DND-41 (cell line): ENCODE results near the gene VEGFA.

ENCODE experiments used
- ATAC-seq: fragments of 200-7000 bp; cut with Tn5 transposase; 3 replicates; pipeline ENCODE4 v1.9.1; 2021; ENCODE audit warnings: low read depth; ENCODE audit not compliant: insufficient read depth
- DNase-seq: peaks from one replicate; pipeline ENCODE4 v3.0.0-alpha.2; 2020
- H2AFZ ChIP-seq: 2 replicates; pipeline ENCODE4 v1.6.0; 2012; ENCODE audit warnings: low read depth, low read length
- H3K27ac ChIP-seq: 2 replicates; pipeline ENCODE4 v1.5.1; 2012; ENCODE audit warnings: low read length, inconsistent platforms
- H3K27me3 ChIP-seq: fragments of 200-600 bp; sonication (generic); 2 replicates; pipeline ENCODE4 v1.6.0; 2012; ENCODE audit warnings: low read length, mild to moderate bottlenecking, inconsistent platforms; ENCODE audit not compliant: insufficient read depth, poor library complexity
- H3K36me3 ChIP-seq: 2 replicates; pipeline ENCODE4 v1.5.1; 2012; ENCODE audit warnings: low read length, inconsistent platforms; ENCODE audit not compliant: insufficient read depth
- H3K4me1 ChIP-seq: 2 replicates; pipeline ENCODE4 v1.5.1; 2012; ENCODE audit warnings: mild to moderate bottlenecking, low read length; ENCODE audit not compliant: insufficient read depth
- H3K4me2 ChIP-seq: 2 replicates; pipeline ENCODE4 v1.6.0; 2012; ENCODE audit warnings: mild to moderate bottlenecking, moderate library complexity, low read length, inconsistent platforms; ENCODE audit not compliant: insufficient read depth
- H3K4me3 ChIP-seq, 2 experiments: fragments of 200-600 bp in 1 of 2; shearing (Covaris generic) in 1 of 2; 2 replicates each; pipeline ENCODE4 v1.5.1; 2012 to 2016; ENCODE audit warnings: inconsistent platforms in 2 of 2, low read length in 2 of 2, mild to moderate bottlenecking in 2 of 2, low read depth in 1 of 2, moderate library complexity in 1 of 2
- H3K79me2 ChIP-seq: 2 replicates; pipeline ENCODE4 v1.6.0; 2012; ENCODE audit warnings: low read length, inconsistent platforms; ENCODE audit not compliant: insufficient read depth
- H3K9ac ChIP-seq: 2 replicates; pipeline ENCODE4 v1.6.0; 2012; ENCODE audit warnings: low read depth, mild to moderate bottlenecking, inconsistent platforms, low read length, moderate library complexity
- H3K9me3 ChIP-seq: 2 replicates; pipeline ENCODE4 v1.5.1; 2012; ENCODE audit warnings: low read length, moderate library complexity, mild to moderate bottlenecking, inconsistent platforms; ENCODE audit not compliant: insufficient read depth, severe bottlenecking
- H4K20me1 ChIP-seq: 2 replicates; pipeline ENCODE4 v1.6.0; 2012; ENCODE audit warnings: low read length; ENCODE audit not compliant: insufficient read depth
- CTCF ChIP-seq: IDR thresholded peaks from 2 replicates; pipeline ENCODE4 v1.5.1; 2012; ENCODE audit warnings: borderline replicate concordance, low read length, moderate library complexity, mild to moderate bottlenecking; ENCODE audit not compliant: poor library complexity, severe bottlenecking; ENCODE audit errors: extremely low read depth
- EZH2 ChIP-seq: IDR thresholded peaks from 3 replicates; pipeline ENCODE4 v1.6.1; 2012; ENCODE audit warnings: borderline replicate concordance, low read depth, mild to moderate bottlenecking, moderate library complexity, low read length, inconsistent platforms; ENCODE audit not compliant: severe bottlenecking

The VEGFA gene

DNA sequence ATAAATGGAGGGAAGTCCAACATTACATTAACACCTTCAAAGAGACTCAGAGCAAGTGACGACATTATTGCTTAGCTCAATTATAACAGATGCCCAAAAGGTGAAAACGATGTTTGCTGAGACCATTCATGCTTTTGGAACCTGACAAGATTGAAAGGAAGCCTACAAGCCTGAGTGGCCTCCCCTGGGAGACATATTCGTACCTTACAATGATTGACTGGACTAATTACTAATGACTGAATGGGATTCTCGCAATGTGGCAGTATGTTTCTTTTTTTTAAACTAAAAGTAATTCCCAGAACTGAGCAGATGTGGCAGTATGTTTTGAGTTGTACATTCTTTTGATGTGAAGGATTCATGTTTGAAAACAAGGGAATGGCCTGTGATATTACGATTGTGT is 49.9 kb downstream of the VEGFA start:
- no peak overlapping the region for H3K4me3 ChIP-seq
- H3K27ac ChIP-seq = no peak overlapping the region
- DNase-seq (no peak), ATAC-seq (no peak)
- no peaks in the 10 kb centered on the region for H4K20me1 ChIP-seq
- no peaks in the 10 kb centered on the region for H3K36me3 ChIP-seq
- H2AFZ ChIP-seq = no peak overlapping the region
- H3K4me1 ChIP-seq = no peaks in the 10 kb centered on the region
- H3K9ac ChIP-seq = no peak overlapping the region
- no peak overlapping the region for H3K4me2 ChIP-seq
- TF ChIP-seq CTCF (no peak), EZH2 (no peak)
- peaks cover 24% of the 10 kb centered on the region for H3K27me3 ChIP-seq
- H3K79me2 ChIP-seq = no peaks in the 10 kb centered on the region
- no peaks in the 10 kb centered on the region for H3K9me3 ChIP-seq

DNA sequence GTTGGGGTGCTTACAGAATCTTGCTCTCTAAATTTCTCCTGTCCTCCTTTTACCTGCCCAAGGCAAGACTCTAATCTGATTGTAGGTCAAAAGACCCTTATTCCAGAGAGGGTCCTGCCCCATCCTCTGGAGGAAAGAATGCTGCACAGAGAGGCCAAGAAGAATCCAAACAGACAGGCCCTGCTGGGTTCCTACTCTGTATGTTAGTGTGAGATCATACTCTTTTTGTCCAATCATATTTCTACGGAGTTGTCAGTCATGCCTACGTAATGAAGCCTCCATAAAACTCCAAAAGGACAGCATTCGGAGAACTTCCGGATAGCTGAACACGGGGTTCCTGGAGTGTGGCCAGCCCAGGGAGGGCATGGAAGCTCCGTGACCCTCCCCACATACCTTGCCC is 50.5 kb downstream of the VEGFA start:
- DNase-seq (no peak), ATAC-seq (no peak)
- Histone ChIP-seq H2AFZ (no peak overlapping the region), H3K27ac (no peak overlapping the region), H3K36me3 (no peaks in the 10 kb centered on the region), H3K9ac (no peak overlapping the region), H4K20me1 (no peaks in the 10 kb centered on the region), H3K9me3 (no peaks in the 10 kb centered on the region), H3K4me2 (no peak overlapping the region), H3K79me2 (no peaks in the 10 kb centered on the region), H3K4me3 (no peak overlapping the region), H3K4me1 (no peaks in the 10 kb centered on the region), H3K27me3 (peaks cover 29% of the 10 kb centered on the region)
- TF ChIP-seq CTCF (no peak), EZH2 (no peak)

DNA sequence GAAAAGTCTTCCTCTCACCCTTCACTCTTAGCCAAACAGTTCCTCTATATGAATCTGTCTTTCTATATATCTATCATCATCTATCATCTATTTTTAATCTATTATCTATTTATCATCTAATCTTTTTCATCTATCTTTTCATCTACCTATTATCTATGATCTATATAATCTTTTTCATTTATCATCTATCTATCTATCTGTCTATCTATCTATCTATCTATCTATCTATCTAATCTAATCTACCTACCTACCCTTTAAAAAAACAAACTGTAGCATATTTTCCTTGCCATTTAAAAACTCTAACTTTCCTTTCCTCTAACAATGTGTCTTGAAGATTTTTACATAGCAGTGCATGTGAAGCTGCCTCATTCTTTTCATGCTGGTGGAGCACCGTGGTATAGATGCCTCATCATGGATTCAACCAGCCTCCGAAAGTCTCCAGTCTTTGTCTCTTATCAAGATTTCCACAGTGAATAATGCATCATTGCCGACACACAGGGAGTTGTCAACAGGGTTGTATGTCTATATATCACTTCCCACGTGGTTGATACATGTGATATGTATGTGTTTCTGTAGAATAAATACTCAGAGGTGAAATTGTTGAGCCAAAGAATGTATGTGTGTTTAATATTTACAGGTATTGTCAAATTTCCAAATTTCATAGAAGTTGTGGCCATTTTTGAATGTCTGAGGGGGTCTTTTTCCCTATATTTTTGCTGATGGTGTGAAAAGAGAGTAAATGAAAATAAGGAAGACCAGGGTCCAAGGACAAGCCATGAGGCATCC is 51.3 kb downstream of the VEGFA start:
- Histone ChIP-seq H3K27ac (no peak overlapping the region), H2AFZ (no peak overlapping the region), H3K4me1 (no peaks in the 10 kb centered on the region), H3K79me2 (no peaks in the 10 kb centered on the region), H3K4me3 (no peak overlapping the region), H4K20me1 (no peaks in the 10 kb centered on the region), H3K9me3 (no peaks in the 10 kb centered on the region), H3K4me2 (no peak overlapping the region), H3K27me3 (peaks cover 25% of the 10 kb centered on the region), H3K36me3 (no peaks in the 10 kb centered on the region), H3K9ac (no peak overlapping the region)
- ATAC-seq (no peak), DNase-seq (no peak)
- TF ChIP-seq CTCF = no peak
- no peak for TF ChIP-seq EZH2
